T-helper 9 cell (primary cell): ENCODE measurements around the gene MEGF11.

ENCODE experiments used
- DNase-seq: peaks from one replicate; pipeline ENCODE4 v3.0.0-alpha.2; 2020

Gene MEGF11

DNA sequence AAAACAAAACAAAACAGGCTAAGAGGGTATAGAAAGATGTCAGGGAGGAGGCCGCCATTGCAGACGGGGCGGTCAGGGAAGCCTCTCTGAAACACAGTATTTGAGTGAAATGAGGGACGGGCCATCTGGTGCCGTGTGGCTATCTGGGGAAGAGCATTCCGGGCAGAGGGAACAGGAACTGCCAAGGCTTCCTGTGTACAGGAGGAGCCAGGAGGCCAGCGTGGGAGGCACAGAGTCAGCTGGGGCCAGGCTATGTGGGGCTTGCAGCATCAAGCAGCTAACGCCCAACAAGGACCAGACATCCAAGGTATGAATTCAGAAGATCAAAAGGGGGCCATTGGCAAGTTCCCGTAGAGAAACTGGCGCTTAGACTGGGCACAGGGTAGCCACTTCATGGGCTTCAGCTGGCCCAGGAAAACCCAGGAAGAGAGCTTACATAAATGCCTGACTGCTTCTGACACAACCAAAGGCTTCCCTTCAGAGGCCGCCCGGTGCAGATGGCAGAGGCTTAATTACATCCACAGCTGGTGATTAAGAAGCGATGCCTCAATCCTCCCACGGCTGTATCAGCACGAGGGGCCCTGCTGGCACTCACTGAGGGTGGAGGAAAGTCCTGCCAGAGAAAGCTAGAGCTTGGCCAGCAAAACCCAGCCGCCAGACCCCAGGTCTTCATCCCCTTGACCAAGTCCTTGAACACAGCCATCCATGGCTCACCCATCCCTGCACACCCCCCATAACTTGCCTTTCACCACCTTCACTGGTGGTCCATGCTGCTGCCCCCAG lies 144.9 kb downstream of the MEGF11 start:
- DNase-seq: no peak

DNA sequence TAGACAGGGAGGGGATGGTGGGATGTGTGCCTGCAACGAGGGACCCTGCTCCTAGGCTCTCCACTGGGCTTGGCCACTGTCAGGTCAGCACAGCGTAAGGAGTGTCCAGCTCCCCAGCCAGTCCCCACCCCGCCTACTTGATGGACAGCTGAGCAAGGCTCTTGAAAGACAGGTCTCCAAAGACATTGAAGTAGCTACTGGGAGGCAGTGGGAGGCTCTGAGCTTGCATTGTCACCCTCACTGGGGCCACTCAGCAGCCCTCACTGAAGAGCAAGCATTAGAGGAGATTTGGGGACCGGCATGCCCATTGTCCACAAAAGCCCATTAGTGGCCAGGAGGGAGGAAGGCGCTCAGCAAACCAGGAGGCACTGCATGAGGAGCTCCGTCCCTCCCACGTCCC lies 146.5 kb downstream of the MEGF11 start:
- DNase-seq: no peak

DNA sequence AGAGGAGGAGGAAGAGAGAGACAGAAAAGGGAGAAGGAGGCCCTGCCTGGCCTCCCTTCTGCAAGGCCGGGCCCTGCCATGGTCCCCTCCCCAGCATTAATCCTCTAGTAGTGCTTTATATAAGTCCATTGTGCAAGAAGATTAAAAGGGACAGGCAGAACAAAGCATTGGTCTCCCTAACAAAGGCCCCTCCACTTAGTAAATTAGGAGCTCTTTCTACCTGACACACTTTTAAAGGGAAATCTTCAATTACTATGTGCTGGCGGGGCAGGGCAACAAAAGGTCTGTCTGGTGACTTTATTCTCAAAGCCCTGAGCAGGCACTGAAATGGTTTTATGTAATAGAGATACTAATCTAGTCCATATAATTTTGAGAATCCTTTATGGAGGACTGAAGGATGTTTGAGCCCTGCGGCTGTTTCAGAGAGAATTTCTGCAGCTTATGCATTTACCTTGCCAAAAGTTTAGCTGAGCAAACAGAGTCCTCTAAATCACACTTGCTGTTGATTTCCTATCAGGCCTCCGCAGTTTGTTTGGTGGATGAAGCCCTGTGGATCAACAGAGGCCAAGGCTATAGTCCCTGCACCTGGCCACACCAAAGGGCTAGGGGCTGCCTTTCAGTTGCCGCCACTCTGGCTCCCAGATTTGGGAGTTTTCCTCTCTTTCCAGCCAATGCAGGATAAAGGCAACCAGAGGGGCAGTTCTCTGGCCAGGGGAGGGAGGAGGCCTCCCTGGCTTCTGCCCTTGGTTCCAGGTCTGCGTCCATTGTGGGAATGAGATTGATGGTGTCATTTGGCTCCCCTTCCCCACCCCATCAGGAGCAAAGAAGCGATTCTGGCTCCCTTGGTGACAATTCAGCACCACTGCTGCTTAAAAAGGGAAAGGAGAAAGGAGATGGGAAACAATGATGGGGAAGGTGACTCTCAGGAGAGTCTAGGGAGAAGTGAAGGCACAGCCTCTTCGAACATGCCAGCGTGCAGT lies 148.0 kb downstream of the MEGF11 start:
- DNase-seq: no peak

GRCh38 chr15:66103293-66103590 lies 150.3 kb downstream of the MEGF11 start:
- no peak for DNase-seq

DNA sequence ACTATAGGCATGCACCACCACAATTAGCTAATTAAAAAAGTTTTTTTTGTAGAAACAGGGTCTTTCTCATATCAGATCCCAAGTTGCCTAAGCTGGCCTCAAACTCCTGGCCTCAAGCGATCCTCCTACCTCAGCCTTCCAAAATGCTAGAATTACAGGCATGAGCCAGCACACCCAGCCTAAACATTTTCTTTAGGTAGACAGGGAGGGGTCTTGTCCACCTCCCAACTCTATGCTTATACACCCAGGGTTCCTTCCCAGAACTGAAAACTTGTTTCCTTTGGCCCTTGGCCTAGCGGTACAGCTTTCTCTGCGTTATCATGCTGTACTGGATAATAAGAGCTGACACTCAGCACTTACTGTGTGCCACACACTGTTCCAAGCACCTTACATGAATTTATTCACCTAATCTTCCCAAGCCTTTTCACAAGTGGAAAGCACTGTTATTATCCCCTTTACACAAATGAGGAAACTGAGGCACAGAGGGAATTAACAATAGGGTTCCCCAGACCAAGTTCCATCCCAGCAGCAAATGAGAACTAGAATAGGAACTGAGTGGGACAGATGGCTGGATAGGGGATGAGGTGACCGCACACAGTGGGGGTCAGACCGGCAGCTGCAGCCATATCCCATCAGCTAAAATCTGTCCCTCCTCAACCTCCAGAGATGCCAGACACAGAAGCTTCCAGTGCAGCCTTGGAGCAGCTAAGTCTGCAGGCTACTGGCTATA lies 150.8 kb downstream of the MEGF11 start:
- DNase-seq: no peak

GRCh38 chr15:66101715-66102395 lies 151.7 kb downstream of the MEGF11 start:
- DNase-seq: no peak

DNA sequence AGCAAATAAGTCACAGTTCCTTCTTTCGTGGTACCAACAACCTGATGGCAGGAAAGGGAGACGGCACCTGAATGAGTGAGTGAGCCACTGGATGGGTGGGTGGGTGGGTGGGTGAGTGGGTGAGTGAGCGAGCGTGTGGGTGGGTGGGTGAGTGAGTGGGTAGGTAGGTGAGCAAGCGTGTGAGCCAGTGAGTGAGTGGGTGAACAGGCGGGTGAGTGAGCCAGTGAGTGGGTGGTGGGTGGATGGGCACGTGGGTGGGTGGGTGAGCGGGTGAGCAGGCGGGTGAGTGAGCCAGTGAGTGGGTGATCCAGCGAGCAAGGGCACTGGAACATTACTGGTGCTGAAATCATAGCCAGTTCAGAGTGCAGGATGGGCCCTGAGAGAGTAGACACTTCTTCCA lies 152.8 kb downstream of the MEGF11 start:
- no peak for DNase-seq

GRCh38 chr15:66099950-66100671 lies 153.4 kb downstream of the MEGF11 start:
- DNase-seq: no peak

DNA sequence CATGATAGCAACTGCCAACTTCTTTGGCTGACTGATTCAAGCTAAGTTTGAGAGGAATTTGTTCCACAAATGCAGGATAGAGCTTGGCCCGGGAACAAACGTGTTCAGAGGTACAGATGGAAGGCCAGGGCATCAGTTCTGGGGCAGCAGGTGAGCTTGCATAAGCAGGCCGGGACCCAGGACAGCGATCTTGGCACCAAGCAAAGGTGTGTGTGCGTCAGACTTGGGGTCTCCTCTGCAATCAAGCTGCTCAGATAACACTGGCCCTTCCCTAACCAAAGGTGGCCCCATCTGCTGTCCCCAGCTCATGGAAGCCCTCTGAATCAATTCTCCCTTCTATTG lies 155.6 kb downstream of the MEGF11 start:
- no peak for DNase-seq

DNA sequence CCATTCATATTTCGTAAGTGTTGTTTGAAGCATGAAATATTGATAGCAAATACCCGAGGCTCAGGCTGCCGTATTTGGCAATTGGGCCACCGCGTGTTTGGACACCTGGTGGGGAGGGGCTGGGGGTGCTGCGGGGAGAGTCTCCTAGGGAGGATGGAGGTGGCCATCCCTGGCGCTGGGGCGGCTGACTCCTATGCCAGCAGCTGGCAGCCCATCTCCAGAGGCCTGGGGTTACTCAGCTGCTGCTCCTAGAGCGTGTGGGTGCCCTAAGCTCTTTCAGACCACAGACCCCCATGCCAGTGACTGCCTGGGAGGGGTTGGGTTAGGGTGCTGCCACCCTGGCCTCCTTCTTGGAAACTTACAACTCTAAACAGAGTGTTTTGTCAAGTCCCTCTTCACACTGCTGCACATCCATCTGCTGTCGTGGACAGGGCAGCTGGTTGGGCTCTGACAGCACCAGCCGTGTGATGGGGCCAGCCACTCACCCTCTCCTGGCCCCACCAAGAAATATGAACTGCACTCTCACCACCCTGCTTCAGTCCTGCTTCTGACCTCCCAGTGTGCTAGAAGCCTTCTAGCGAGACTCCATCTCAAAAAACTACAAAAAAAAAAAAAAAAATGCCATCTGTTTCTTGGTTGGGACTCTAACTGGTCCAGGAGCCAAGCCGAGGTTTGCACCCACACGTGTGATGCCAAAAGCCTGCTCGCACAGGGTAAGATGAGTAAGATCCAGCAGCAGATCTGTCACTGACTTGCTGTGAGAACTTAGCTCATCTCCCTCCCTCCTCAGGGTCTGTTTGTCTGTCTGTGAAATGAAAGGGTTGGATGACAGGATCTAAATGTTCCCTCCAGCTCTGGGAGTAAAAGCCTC lies 156.2 kb downstream of the MEGF11 start:
- no peak for DNase-seq

GRCh38 chr15:66096688-66097058 lies 156.9 kb downstream of the MEGF11 start:
- DNase-seq: no peak

GRCh38 chr15:66095871-66096687 lies 157.5 kb downstream of the MEGF11 start:
- no peak for DNase-seq

- no peak for DNase-seq
These were observed 159.2 kb downstream of the MEGF11 start for GRCh38 chr15:66094331-66094730.

DNA sequence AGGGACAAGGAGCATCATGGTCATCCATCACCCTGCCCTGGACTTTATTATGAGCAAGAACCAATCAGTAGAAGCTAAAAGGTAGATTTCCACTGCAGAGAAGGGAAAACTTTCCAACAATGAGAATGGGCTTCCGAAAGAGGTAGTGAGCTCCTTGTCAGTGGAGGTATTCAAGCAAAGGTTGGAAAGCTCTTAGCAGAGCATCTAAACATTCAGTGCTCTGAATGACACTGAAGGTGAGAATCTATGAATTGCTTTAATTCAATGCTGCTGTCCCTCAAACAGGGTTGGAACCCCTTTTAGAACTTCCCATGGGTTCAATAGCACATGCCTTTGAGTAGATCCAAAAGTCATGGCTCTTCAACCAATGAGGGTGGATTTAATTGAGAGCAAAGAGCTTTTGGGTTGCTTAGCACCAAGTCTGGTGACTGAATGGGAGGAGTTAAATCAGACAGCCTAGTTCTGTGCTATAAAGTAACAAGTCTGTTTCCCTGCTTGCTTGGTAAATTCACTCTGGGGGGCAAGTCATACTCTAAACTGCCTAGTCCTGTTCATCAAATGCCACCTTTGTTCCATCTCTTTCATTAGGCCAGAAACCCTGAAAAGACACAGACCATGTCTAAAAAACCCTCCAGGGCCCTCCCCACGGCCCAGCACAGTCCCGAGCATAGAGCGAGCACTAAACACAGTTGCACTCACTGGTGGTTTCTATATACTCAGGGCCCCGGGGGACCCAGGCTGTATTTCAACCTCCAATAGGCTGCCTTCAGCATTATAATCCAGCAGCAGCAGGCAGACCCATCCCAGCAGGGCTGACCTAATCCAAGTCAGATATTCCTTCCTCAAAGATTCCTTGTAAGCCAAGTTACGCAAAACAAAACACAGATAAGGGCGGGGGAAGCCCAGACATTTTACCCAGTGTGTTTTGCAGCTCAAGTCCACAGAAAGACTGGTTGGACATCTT lies 161.2 kb downstream of the MEGF11 start:
- no peak for DNase-seq

DNA sequence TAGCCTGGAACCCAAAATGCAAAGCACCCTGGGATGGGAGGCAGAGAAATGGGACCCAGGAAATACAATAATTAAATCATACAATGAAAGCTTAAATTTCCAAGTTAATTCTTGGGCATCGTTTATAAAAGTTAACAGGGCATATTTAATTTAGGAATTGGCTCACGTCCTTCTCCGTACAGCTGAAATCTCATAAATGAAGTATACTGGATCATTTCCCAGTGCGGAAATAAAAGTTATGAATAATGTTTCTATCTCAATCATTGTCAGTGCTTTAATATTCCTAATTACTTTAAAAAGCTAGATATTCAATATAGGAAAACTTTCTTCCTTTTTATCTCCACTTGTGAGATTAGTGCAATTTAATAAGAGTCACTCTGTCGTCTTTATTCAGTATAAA lies 164.0 kb downstream of the MEGF11 start:
- no peak for DNase-seq

DNA sequence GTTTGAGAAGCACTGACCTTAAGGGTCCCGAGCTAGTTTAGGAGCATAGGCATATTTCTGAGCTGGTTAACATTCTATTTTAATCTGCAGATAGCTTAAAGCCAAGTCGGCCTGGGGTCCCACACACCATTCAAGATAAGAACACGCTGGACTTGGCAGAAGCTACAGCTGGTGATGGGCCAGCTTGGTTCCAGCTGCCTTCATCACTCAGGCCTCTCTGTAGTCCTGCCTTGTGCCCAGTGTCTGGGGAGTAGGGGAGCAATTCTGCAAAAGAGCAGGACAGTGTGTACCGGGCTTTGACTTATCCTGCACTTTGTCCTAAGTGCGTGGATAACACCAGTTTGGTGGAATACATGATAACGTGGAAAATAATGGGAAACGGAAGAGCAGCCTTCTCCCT lies 164.5 kb downstream of the MEGF11 start:
- no peak for DNase-seq

- no peak for DNase-seq
These were observed 168.4 kb downstream of the MEGF11 start for GRCh38 chr15:66085128-66085527.

GRCh38 chr15:66084704-66085103 lies 168.8 kb downstream of the MEGF11 start:
- no peak for DNase-seq
